COLO668 (cell line): ENCODE results near the gene MAST2.
"Not testable (repeated sequence)": the region's sequence is repeated elsewhere in the genome, so short reads cannot be mapped to it uniquely, and the experiment has no call there.

Experiments
- DNase-seq: peaks from one replicate; lab custom pipeline; 2025; ENCODE audit not compliant: unreplicated experiment; lab: John Stamatoyannopoulos, UW

The MAST2 gene

GRCh38 chr1:45930258-45931150, 127.1 kb downstream of the MAST2 start:
- DNase-seq, result no peak

- not testable (repeated sequence) for DNase-seq
These were observed 128.8 kb downstream of the MAST2 start for GRCh38 chr1:45932205-45932604.

GRCh38 chr1:45934947-45935346, 131.5 kb downstream of the MAST2 start:
- no peak for DNase-seq

- DNase-seq, result no peak
These were observed 134.6 kb downstream of the MAST2 start for GRCh38 chr1:45938029-45938428.

DNA sequence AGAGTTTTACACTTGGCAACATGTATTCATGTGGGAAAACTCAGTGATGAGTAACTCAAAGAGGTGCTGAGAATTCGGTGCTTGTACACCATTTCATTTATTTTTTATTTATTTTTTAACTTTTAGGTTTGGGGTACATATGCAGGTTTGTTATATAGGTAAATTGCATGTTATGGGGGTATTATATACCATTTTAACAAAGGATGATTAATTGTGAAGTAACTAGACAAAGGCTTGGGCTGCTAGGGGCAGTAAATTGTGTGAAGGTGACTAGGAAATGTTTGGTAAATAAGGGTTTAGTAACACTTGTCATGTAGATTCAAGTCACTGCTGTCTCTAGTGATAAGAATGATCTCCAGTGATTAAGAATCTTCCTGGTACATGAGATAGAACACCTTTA, 139.0 kb downstream of the MAST2 start:
- no peak for DNase-seq

- no peak for DNase-seq
These were observed 139.8 kb downstream of the MAST2 start for GRCh38 chr1:45943185-45943584.

GRCh38 chr1:45945426-45945825, 142.0 kb downstream of the MAST2 start:
- no peak for DNase-seq

DNA sequence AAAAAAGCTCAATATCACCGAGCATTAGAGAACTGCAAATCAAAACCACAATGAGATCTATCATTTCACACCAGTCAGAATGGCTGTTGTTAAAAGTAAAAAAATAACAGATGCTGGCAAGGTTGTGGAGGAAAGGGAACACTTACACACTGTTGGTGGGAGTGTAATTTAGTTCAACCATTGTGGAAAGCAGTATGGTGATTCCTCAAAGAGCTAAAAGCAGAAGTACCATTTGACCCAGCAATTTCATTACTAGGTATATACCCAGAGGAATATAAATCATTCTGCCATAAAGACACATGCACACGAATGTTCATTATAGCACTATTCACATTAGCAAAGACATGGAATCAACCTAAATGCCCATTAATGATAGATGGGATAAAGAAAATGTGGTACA, 146.1 kb downstream of the MAST2 start:
- not testable (repeated sequence) for DNase-seq

DNA sequence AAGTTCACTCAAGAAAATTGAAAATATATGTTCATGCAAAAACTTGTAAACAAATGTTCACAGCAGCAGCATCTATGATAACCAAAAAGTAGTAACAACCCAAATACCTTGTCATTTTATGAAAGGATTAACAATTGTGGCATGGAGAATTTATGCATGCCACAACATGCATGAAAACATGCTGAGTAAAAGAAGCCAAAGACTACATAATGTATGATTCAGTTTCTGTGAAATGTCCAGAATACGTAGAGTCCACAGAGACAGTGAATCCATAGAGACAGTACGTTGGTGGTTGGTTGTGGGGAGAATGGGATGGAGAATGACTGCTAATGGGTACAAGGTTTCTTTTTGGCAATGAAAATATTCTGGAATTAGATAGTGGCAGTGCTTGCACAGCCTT, 148.7 kb downstream of the MAST2 start:
- DNase-seq, result no peak

GRCh38 chr1:45953934-45954847, 150.8 kb downstream of the MAST2 start:
- DNase-seq, result no peak

GRCh38 chr1:45957684-45958083, 154.3 kb downstream of the MAST2 start:
- no peak for DNase-seq

GRCh38 chr1:45958317-45958716, 154.9 kb downstream of the MAST2 start:
- DNase-seq, result no peak

DNA sequence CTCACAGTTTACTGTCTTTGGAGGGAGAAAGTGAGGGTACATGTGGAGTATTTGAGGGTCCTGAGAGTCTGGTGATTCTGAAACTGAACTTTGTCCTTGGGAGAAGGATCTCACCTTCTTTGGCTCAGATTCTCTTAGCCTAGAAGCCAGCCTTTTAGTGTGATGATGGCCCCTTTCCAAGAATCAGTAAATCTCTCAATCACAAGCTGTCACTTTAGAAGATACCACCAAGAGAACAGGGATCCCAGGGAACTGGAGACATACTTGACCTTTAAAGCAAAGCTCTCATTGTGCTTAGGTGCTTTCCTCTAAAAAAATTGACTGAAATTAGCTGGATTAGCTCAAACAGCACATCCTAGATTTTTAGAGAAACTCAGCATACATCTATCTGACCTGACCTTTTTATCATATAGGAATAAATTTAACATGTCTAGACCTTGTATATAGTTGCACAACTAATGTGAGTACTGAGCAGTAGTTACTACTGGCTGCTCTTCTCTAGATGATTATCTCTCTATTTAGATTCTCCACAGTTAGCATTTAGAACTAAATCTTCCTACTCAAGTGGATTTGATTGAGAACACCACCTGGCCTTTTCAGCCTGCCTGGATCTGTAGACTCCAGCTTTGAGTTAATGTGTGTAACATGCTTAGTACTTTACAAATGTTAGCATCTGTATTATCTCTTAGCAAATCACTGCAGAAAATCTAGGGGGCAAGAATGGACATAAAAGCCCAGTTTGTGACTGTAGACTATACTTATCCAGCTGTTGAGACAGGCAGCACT, 157.7 kb downstream of the MAST2 start:
- no peak for DNase-seq

- not testable (repeated sequence) for DNase-seq
These were observed 158.5 kb downstream of the MAST2 start for GRCh38 chr1:45961936-45962335.

- no peak for DNase-seq
These were observed 165.7 kb downstream of the MAST2 start for GRCh38 chr1:45968941-45969666.

DNA sequence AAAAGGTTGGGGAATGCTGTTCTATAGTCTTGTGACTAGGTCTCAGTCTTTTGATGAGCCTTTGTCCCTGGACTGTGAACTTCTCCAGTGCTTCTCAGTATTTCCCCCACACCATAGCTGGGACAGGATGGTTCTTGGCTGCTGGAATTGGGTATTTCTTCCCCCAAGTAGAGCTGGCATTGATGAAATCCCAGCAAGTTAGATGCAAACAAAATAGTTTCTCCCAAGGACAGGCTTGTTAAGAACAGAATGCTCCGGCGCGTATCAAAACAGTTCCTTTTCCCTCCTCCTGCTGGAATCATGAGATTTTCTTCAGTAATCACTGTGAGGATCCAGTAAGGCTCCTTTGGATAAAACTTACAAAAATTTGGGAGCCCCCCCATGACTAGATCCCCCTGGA, 166.5 kb downstream of the MAST2 start:
- DNase-seq, result no peak

DNA sequence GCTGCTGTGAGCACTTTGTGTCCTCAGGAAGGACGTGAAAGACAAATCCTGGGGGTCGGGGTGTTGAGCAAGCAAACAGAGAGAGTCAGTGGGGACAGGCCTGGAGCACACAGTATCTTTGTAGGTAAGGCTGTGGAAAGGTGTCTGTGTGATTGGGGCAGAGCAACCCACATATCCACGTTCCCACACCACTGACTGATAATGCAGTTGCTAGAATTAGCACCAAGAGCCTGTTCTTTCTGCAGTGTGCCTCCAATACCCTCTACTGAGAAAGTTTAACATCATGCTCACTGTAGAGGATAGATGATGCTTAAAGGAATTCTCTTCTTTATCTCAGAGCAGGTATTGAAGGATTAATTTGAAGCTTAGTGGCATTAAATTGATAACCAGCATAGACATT, 167.9 kb downstream of the MAST2 start:
- DNase-seq, result no peak

GRCh38 chr1:45971922-45972531, 168.6 kb downstream of the MAST2 start:
- DNase-seq, result no peak

DNA sequence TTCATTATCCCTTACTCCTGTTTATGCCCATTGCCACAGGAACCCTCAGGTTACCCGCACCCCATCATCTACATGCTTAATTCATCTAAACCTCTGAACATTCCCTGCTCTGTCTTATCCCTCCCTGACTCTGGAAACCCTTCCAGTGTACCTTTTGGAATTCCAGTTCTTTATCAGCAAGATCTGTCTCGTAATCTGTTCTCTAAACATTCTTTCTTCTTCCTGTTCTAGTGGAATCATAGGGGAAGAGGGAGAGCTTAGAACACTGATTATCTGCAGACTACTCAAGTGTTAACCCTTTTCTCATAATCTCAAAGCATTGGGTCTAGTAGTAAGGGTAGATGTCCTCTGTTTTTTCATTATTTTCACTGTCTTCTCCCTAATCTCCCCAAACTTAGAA, 169.2 kb downstream of the MAST2 start:
- no peak for DNase-seq

DNA sequence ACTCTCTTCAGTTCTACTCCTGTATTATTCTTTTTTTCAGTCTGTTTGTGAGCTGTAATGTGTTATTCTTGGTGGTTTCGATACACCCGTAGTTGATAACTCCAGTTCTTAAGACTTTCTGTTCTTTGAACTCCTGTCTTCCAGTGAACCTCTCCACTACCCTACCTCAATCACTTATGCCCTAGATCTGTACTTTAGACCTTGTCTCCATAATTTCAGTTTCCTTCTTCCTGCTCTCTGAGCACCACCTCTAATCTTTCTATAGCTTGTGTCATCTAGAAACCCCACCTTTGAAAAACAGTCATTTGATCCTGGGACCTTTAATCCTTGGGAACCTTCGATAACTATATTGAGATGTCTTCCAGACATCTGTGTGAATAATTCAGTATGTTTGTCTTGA, 169.7 kb downstream of the MAST2 start:
- DNase-seq, result no peak
